Cardiac muscle cell (in vitro differentiated cells and primary cell): ENCODE data around the gene RBM47. TPM values are rescaled to one million over a fixed set of nuclear protein-coding genes. Genes with fewer than 3 reads are reported as not detected.
"Not testable (repeated sequence)": the region's sequence is repeated elsewhere in the genome, so short reads cannot be mapped to it uniquely, and the experiment has no call there.

ENCODE experiments used
- DNase-seq, 2 donors: peaks; one replicate each; pipeline versions ENCODE4 v3.0.0 to v3.0.0-alpha.2; 2010 to 2017; ENCODE audit warnings: low read depth in 1 of 2, low spot score in 1 of 2
- H3K27ac ChIP-seq: fragments of 200-600 bp; sonication (generic); 2 replicates; pipeline ENCODE4 v1.5.1; 2016
- H3K27me3 ChIP-seq: fragments of 200-600 bp; sonication (generic); 2 replicates; pipeline ENCODE4 v1.6.0; 2016; ENCODE audit warnings: control low read depth
- H3K36me3 ChIP-seq: fragments of 200-600 bp; sonication (generic); 2 replicates; pipeline ENCODE4 v1.5.1; 2016; ENCODE audit warnings: control low read depth
- H3K4me1 ChIP-seq: fragments of 200-600 bp; sonication (generic); 2 replicates; pipeline ENCODE4 v1.8.1; 2017; ENCODE audit warnings: low read depth, mild to moderate bottlenecking, mixed run types
- H3K4me3 ChIP-seq: fragments of 200-600 bp; sonication (generic); 2 replicates; pipeline ENCODE4 v1.5.1; 2016; ENCODE audit warnings: mild to moderate bottlenecking
- H3K9me3 ChIP-seq: fragments of 200-600 bp; sonication (generic); 2 replicates; pipeline ENCODE4 v1.5.1; 2017; ENCODE audit warnings: low read depth, mild to moderate bottlenecking, control low read depth
- CTCF ChIP-seq: IDR thresholded peaks from 2 replicates; pipeline ENCODE4 v1.5.1; 2012; ENCODE audit warnings: low read depth, mild to moderate bottlenecking, low read length
- polyA plus RNA-seq: library from polyadenylated mRNA; unstranded; fragments of >200 nt; fragmentation: Nextera tagmentation; extraction: Ambion mirVana; gene quantifications from 2 replicates; pipeline ENCODE4 v1.2.1, GENCODE V29; 2016
- total RNA-seq: library from RNA; depleted of rRNA; stranded (reverse); fragments of >200 nt; gene quantifications from 2 replicates; pipeline ENCODE4 v1.2.3, GENCODE V29; 2016

The RBM47 gene
- total and polyA plus RNA-seq, 2 experiments from 2014 or later: 1.1 to 1.4 TPM

- Histone ChIP-seq H3K9me3 (no peaks in the 10 kb centered on the region), H3K4me3 (no peak overlapping the region), H3K27me3 (no peaks in the 10 kb centered on the region), H3K4me1 (no peaks in the 10 kb centered on the region), H3K27ac (no peak overlapping the region), H3K36me3 (no peaks in the 10 kb centered on the region)
- no peak for TF ChIP-seq CTCF
- DNase-seq: no peak
Measured at GRCh38 chr4:40412866-40413795, 216.5 kb downstream of the RBM47 start.

- Histone ChIP-seq H3K36me3 (no peaks in the 10 kb centered on the region), H3K27me3 (no peaks in the 10 kb centered on the region), H3K27ac (no peak overlapping the region), H3K9me3 (no peaks in the 10 kb centered on the region), H3K4me3 (no peak overlapping the region), H3K4me1 (no peaks in the 10 kb centered on the region)
- DNase-seq: no peak
- TF ChIP-seq CTCF: no peak
Measured at GRCh38 chr4:40412388-40412787, 217.3 kb downstream of the RBM47 start.

GRCh38 chr4:40409835-40410234 is 219.8 kb downstream of the RBM47 start:
- Histone ChIP-seq H3K4me3 (no peak overlapping the region), H3K9me3 (no peaks in the 10 kb centered on the region), H3K36me3 (no peaks in the 10 kb centered on the region), H3K27ac (no peak overlapping the region), H3K4me1 (peaks cover 8% of the 10 kb centered on the region), H3K27me3 (no peaks in the 10 kb centered on the region)
- peak in 1 of 2 donors; percentile 47 for DNase-seq
- no peak for TF ChIP-seq CTCF

GRCh38 chr4:40407468-40407867 is 222.2 kb downstream of the RBM47 start:
- H3K4me3 ChIP-seq, H3K9me3 ChIP-seq, H3K36me3 ChIP-seq, H3K27me3 ChIP-seq, DNase-seq, H3K27ac ChIP-seq: not testable (repeated sequence)
- H3K4me1 ChIP-seq: peaks cover 21% of the 10 kb centered on the region

- Histone ChIP-seq H3K27me3 (no peaks in the 10 kb centered on the region), H3K27ac (no peak overlapping the region), H3K9me3 (no peaks in the 10 kb centered on the region), H3K4me1 (peaks cover 21% of the 10 kb centered on the region), H3K4me3 (no peak overlapping the region), H3K36me3 (no peaks in the 10 kb centered on the region)
- DNase-seq: no peak
- no peak for TF ChIP-seq CTCF
Measured at GRCh38 chr4:40406340-40406739, 223.3 kb downstream of the RBM47 start.

GRCh38 chr4:40405193-40405592 is 224.5 kb downstream of the RBM47 start:
- H3K4me3 ChIP-seq: no peak overlapping the region
- DNase-seq: no peak
- H3K9me3 ChIP-seq: no peaks in the 10 kb centered on the region
- peaks cover 21% of the 10 kb centered on the region for H3K4me1 ChIP-seq
- no peaks in the 10 kb centered on the region for H3K36me3 ChIP-seq
- no peak overlapping the region for H3K27ac ChIP-seq
- no peaks in the 10 kb centered on the region for H3K27me3 ChIP-seq
- no peak for TF ChIP-seq CTCF
